SIG-M5 treated with dmso at 0.1 percent for 504 hours (cell line): ENCODE measurements around the gene RPL26.
"Not testable (repeated sequence)": the region's sequence is repeated elsewhere in the genome, so short reads cannot be mapped to it uniquely, and the experiment has no call there.

Experiments
- DNase-seq: peaks from one replicate; lab custom pipeline; 2025; ENCODE audit not compliant: unreplicated experiment; lab: John Stamatoyannopoulos, UW

Gene RPL26

GRCh38 chr17:8397636-8398035 lies 14.6 kb upstream of the RPL26 start, which contains the start of gene RNF222:
TSS of gene RNF222 (minus strand) at chr17:8397827. CDS start at chr17:8393461, 4,366 bp downstream.
- no peak for DNase-seq

- not testable (repeated sequence) for DNase-seq
Observed at GRCh38 chr17:8394497-8394896, 11.5 kb upstream of the RPL26 start.

- no peak for DNase-seq
Observed at GRCh38 chr17:8393470-8394231, 10.7 kb upstream of the RPL26 start.

- DNase-seq = no peak
Observed at GRCh38 chr17:8392674-8393469, 9.9 kb upstream of the RPL26 start.

GRCh38 chr17:8392274-8392673 lies 9.3 kb upstream of the RPL26 start:
- DNase-seq = no peak

GRCh38 chr17:8391711-8392110 lies 8.7 kb upstream of the RPL26 start:
- DNase-seq = peak; percentile 10

GRCh38 chr17:8387914-8388651 lies 5.1 kb upstream of the RPL26 start:
- no peak for DNase-seq

GRCh38 chr17:8386841-8387240 lies 3.8 kb upstream of the RPL26 start:
- no peak for DNase-seq

GRCh38 chr17:8384801-8385378 lies 1.9 kb upstream of the RPL26 start:
- DNase-seq = no peak

GRCh38 chr17:8382880-8383142 lies 182 bp downstream of the RPL26 start:
- no peak for DNase-seq

GRCh38 chr17:8382052-8382879 lies 727 bp downstream of the RPL26 start:
- DNase-seq = no peak

- no peak for DNase-seq
Observed at GRCh38 chr17:8380049-8380448, 2.9 kb downstream of the RPL26 start.

GRCh38 chr17:8378117-8378516 lies 4.9 kb downstream of the RPL26 start:
- not testable (repeated sequence) for DNase-seq

- no peak for DNase-seq
Observed at GRCh38 chr17:8377422-8377821, 5.6 kb downstream of the RPL26 start.

GRCh38 chr17:8376271-8377067 lies 6.5 kb downstream of the RPL26 start, which contains the start of gene KRABD2:
TSS of gene KRABD2 (minus strand) at chr17:8376704.
- peak; percentile 79 for DNase-seq

- peak; percentile 22 for DNase-seq
Observed at GRCh38 chr17:8375738-8376259, 7.2 kb downstream of the RPL26 start.

GRCh38 chr17:8373856-8374255 lies 9.1 kb downstream of the RPL26 start:
- DNase-seq = not testable (repeated sequence)

GRCh38 chr17:8372422-8372821 lies 10.6 kb downstream of the RPL26 start:
- no peak for DNase-seq

- no peak for DNase-seq
Observed at GRCh38 chr17:8371786-8372185, 11.2 kb downstream of the RPL26 start.
